ENCODE measurements around the gene MOCS3. TPM values are rescaled to one million over a fixed set of nuclear protein-coding genes. Genes with fewer than 3 reads are reported as not detected.

The MOCS3 gene
- total RNA-seq, 1 experiment from 2014 or later = 5.8 TPM

- intact Hi-C loops (cut with micrococcal nuclease; ENCODE audit: unreplicated experiment) = loop anchor here (2.0 to 10.0 kb wide), 3 partner anchors 319 to 637 kb away; no protein-coding TSS in a partner anchor
- ATAC-seq (peak; percentile 96), DNase-seq (ENCODE audit: low read depth, low spot score) (peak; percentile 91)
- in situ Hi-C loops (cut with HindIII; ENCODE audit: low pct_unique_long_range_greater_than_20kb, low sequenced_read_pairs) = no loop called here
- no peak for TF ChIP-seq SIN3A (IDR thresholded peaks at IDR 0.05; ENCODE audit: borderline replicate concordance, insufficient read depth, low read depth, low read length)
- no peak for TF ChIP-seq TCF7L2 (IDR thresholded peaks at IDR 0.05; ENCODE audit: low read depth, low read length)
- peak; percentile 90 for TF ChIP-seq CTCF (IDR thresholded peaks at IDR 0.05)
- no peaks in the 10 kb centered on the region for H3K9me3 ChIP-seq (ENCODE audit: control insufficient read depth, insufficient read depth, low read depth, low read length)
- peak overlapping the region; percentile 6 to 48; a peak in 3 of 4 replicates for H3K4me3 ChIP-seq (ENCODE audit: low read depth in 2 of 2, low read length in 2 of 2)
- no TSS peak for BruUV-seq (replicated peaks)
- ChIA-PET CTCF (interaction anchor here (0.6 to 2.2 kb wide), 23 partner anchors 9 to 1001 kb away, joined by 3 to 37 read pairs (median 5); partner anchors contain the start of gene BCAS4), POLR2A (interaction anchor here (0.6 to 0.7 kb wide), 2 partner anchors 339 to 499 kb away, joined by 7 to 13 read pairs; no protein-coding TSS in a partner anchor)
- no peak overlapping the region for H3K27ac ChIP-seq (ENCODE audit: low read length)
- H3K4me1 ChIP-seq (ENCODE audit: control insufficient read depth, insufficient read depth, low read length) = no peaks in the 10 kb centered on the region
- no peaks in the 10 kb centered on the region for H3K27me3 ChIP-seq (ENCODE audit: control insufficient read depth, insufficient read depth, low read length)
- no peaks in the 10 kb centered on the region for H3K36me3 ChIP-seq (ENCODE audit: control insufficient read depth, insufficient read depth, low read length)
Measured at GRCh38 chr20:50987493-50988210, 29.0 kb downstream of the MOCS3 start.

- H3K4me3 ChIP-seq (ENCODE audit: low read depth in 2 of 2, low read length in 2 of 2) = no peak overlapping the region
- no peaks in the 10 kb centered on the region for H3K9me3 ChIP-seq (ENCODE audit: control insufficient read depth, insufficient read depth, low read depth, low read length)
- CTCF ChIA-PET = interaction anchor here (0.6 to 0.7 kb wide), 2 partner anchors 14 to 509 kb away, joined by 4 to 5 read pairs; no protein-coding TSS in a partner anchor
- BruUV-seq (replicated peaks) = no TSS peak
- intact Hi-C loops (cut with micrococcal nuclease; ENCODE audit: unreplicated experiment) (no loop called here), in situ Hi-C loops (cut with HindIII; ENCODE audit: low pct_unique_long_range_greater_than_20kb, low sequenced_read_pairs) (no loop called here)
- TF ChIP-seq REST (IDR thresholded peaks at IDR 0.05; ENCODE audit: insufficient read depth in 1 of 2, low read depth in 2 of 2, low read length in 1 of 2) (no peak), SIN3A (IDR thresholded peaks at IDR 0.05; ENCODE audit: borderline replicate concordance, insufficient read depth, low read depth, low read length) (no peak), POLR2AphosphoS5 (IDR thresholded peaks at IDR 0.05; ENCODE audit: low read depth, low read length) (no peak), CTCF (IDR thresholded peaks at IDR 0.05) (no peak), TCF7L2 (IDR thresholded peaks at IDR 0.05; ENCODE audit: low read depth, low read length) (no peak)
- no peaks in the 10 kb centered on the region for H3K27me3 ChIP-seq (ENCODE audit: control insufficient read depth, insufficient read depth, low read length)
- POLR2A ChIA-PET = interaction anchor here (0.7 kb wide), 1 partner anchor 293 kb away, joined by 3 read pairs; no protein-coding TSS in a partner anchor
- H3K27ac ChIP-seq (ENCODE audit: low read length) = no peak overlapping the region
- ATAC-seq = no peak
- H3K4me1 ChIP-seq (ENCODE audit: control insufficient read depth, insufficient read depth, low read length) = no peaks in the 10 kb centered on the region
- no peak for DNase-seq (ENCODE audit: low read depth, low spot score)
- no peaks in the 10 kb centered on the region for H3K36me3 ChIP-seq (ENCODE audit: control insufficient read depth, insufficient read depth, low read length)
Measured at GRCh38 chr20:50991076-50991475, 32.5 kb downstream of the MOCS3 start.

All from Panc1 (cell line).